ENCODE measurements around the gene AMD1.

DNA sequence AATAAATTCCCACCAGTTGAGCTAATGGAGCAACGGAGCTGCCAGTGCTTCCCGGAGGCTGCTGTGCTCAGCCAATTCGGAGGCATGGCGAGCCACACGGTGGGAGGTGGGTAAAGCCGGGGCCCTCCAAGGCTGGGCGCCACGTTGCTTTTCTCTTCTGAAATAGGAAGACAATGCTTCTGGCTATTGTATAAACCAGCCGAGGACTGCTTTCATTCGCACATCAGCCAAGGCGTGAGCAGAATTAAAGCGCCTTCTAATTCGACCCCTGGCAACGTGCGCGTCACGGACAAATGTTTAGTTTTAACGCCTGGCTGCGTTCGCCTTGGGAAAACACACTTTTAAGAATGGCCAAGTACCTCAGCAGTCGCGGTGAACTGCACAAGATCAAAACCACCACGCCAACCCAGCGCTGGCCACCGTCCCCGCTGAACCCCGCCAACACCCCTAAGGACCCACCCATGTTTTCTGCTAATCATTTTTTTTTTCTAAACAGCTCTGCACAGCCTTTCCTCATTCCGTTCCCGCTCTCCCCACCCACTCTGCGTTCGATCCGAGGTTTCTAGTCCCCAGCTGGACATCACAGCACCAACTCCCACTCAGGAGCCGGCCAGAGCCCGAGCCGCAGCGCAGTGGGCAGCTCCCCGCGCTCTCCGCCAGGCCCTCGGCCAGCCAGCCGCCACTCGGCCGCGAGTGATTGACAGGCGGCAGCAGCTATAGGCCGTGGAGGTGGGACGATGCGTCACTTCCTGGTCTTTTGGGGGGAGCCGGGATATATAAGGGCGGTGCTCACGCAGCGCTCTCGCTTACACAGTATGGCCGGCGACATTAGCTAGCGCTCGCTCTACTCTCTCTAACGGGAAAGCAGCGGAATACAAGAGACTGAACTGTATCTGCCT, at the start of gene AMD1:
- TF ChIP-seq, protein P1, sequence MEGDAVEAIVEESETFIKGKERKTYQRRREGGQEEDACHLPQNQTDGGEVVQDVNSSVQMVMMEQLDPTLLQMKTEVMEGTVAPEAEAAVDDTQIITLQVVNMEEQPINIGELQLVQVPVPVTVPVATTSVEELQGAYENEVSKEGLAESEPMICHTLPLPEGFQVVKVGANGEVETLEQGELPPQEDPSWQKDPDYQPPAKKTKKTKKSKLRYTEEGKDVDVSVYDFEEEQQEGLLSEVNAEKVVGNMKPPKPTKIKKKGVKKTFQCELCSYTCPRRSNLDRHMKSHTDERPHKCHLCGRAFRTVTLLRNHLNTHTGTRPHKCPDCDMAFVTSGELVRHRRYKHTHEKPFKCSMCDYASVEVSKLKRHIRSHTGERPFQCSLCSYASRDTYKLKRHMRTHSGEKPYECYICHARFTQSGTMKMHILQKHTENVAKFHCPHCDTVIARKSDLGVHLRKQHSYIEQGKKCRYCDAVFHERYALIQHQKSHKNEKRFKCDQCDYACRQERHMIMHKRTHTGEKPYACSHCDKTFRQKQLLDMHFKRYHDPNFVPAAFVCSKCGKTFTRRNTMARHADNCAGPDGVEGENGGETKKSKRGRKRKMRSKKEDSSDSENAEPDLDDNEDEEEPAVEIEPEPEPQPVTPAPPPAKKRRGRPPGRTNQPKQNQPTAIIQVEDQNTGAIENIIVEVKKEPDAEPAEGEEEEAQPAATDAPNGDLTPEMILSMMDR (IDR thresholded peaks at IDR 0.05; ENCODE audit: low read depth, low read length), result no peak
- no peak for TF ChIP-seq EZH2phosphoT487 (IDR thresholded peaks at IDR 0.05; ENCODE audit: low read depth)
